GM12891 (cell line): Measurements from ENCODE around the gene CDK17.

Source experiments
- PAX5 ChIP-seq: IDR thresholded peaks from 2 replicates; pipeline ENCODE4 v1.6.1; 2011; ENCODE audit warnings: low read length, moderate library complexity, mild to moderate bottlenecking; ENCODE audit not compliant: insufficient read depth, severe bottlenecking
- POLR2A ChIP-seq: IDR thresholded peaks from 2 replicates; pipeline ENCODE4 v1.6.1; 2011; ENCODE audit warnings: low read depth, low read length, control low read depth
- SPI1 ChIP-seq: IDR thresholded peaks from 2 replicates; pipeline ENCODE4 v1.6.1; 2011; ENCODE audit warnings: low read depth, low read length, control low read depth

DNA sequence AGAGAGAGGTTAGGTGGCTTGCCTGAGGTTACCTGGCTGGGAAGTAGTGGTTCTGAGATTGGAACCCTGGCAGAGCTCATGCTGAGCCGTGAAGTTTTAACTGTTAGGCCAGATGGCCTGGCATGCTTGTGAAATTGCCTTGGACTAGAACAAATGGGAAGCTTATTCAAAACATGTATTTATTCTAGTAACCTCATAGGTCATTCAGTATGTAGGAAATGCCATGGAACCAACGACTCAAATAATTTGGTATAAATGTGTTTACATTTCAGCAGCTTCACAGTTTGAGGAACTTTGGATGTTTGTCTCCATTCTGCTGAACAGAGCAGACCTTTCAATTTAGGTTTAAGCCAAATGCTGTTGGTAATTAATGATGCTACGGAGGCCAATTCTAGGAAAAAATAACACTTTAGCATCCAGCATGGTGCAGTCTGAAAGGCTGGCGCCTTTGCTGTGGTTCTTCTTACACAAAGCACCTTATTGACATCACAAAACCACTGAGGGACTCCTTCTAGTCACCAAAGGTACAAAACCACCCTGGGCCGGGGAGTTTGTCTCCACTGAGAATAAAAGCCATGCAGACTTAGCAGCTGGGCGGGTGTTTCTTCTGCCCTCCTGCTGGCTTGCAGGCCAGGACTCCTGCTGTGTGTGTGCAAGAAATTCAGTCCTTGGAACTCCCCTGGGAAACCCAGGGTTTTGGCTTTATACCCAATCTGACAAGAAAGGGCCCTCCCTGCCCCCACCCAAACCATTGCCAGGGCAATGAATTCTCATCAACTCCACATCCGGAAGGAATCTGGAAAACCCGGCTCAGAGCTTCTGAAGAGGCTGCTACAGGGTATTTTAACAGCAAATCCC is 141.9 kb downstream of the CDK17 start:
- TF ChIP-seq POLR2A, result no peak
- TF ChIP-seq SPI1, result no peak
- no peak for TF ChIP-seq PAX5
